Aorta (tissue), 5 donors: ENCODE measurements around the gene LRP11. TPM values are rescaled to one million over a fixed set of nuclear protein-coding genes. Genes with fewer than 3 reads are reported as not detected.
A peak's percentile ranks its signal among the peaks of the same experiment; 100 is the strongest.
"Not testable (repeated sequence)": the region's sequence is repeated elsewhere in the genome, so short reads cannot be mapped to it uniquely, and the experiment has no call there.

Source experiments
- ATAC-seq: fragments of 200-7000 bp; cut with Tn5 transposase; one replicate; pipeline ENCODE4 v1.9.1; 2022; ENCODE audit warnings: moderate library complexity; ENCODE audit not compliant: low FRiP score
- DNase-seq, 2 donors: peaks; one replicate each; pipeline ENCODE4 v3.0.0-alpha.2; 2020
- H3K27ac ChIP-seq, 2 donors: one replicate each; pipeline ENCODE4 v1.5.1; 2013; ENCODE audit warnings: low read length in 2 of 2, mild to moderate bottlenecking in 2 of 2, moderate library complexity in 2 of 2, control low read depth in 1 of 2, inconsistent platforms in 1 of 2, low read depth in 1 of 2
- H3K27me3 ChIP-seq, 2 donors: one replicate each; pipeline ENCODE4 v1.6.1; 2013; ENCODE audit warnings: control low read depth in 1 of 2, low read length in 1 of 2, mild to moderate bottlenecking in 1 of 2, moderate library complexity in 1 of 2; ENCODE audit not compliant: insufficient read depth in 2 of 2, control insufficient read depth in 1 of 2
- H3K36me3 ChIP-seq, 2 donors: one replicate each; pipeline ENCODE4 v1.6.1; 2013; ENCODE audit warnings: control low read depth in 1 of 2, low read length in 1 of 2, mild to moderate bottlenecking in 1 of 2; ENCODE audit not compliant: insufficient read depth in 2 of 2, control insufficient read depth in 1 of 2
- H3K4me1 ChIP-seq, 2 donors: one replicate each; pipeline ENCODE4 v1.6.1; 2013; ENCODE audit warnings: low read length in 2 of 2, control low read depth in 1 of 2, mild to moderate bottlenecking in 1 of 2, moderate library complexity in 1 of 2; ENCODE audit not compliant: insufficient read depth in 2 of 2, control insufficient read depth in 1 of 2
- H3K4me3 ChIP-seq, 2 donors: one replicate each; pipeline ENCODE4 v1.5.1; 2013; ENCODE audit warnings: low read length in 2 of 2, control low read depth in 1 of 2, mild to moderate bottlenecking in 1 of 2
- H3K9me3 ChIP-seq: one replicate; pipeline ENCODE4 v1.6.1; 2013; ENCODE audit warnings: mild to moderate bottlenecking, low read length; ENCODE audit not compliant: control insufficient read depth
- WGBS, 2 donors: extraction: QIAGEN DNeasy Blood & Tissue Kit; methylation state at CpG; one replicate each; pipeline ENCODE4 v1.1.7; 2013; 5-methylcytosine and 5-hydroxymethylcytosine counted together
- intact Hi-C, 2 donors: fragments of 100-400 bp; cut with DNase I; formaldehyde crosslinking; loops; one replicate each; pipeline versions ENCODE4 v1.14.2 to v1.15.0; 2022
- polyA plus RNA-seq, 2 donors: library from polyadenylated mRNA; stranded (reverse); fragments of 200-250 nt; gene quantifications; one replicate each; pipeline ENCODE4 v1.2.3, GENCODE V29; 2013
- total RNA-seq, 2 donors: library from RNA; stranded (reverse); fragmentation: NEBNext Ultra II Directional; extraction: Animal tissue kit (Norgen Biotek cat#: 25700); gene quantifications; one replicate each; pipeline ENCODE4 v1.2.1, GENCODE V29; 2021
- donor health status: healthy with polysubstance abuse.
- donor health status: Bipolar disorder and iron deficiency.
- donor health status: DM: no; HTN: no; CAD: no.
- donor health status: DM: no; HTN: no; CAD: no.
- donor health status: DM: yes; HTN: yes; CAD: no.

LRP11 gene
- total and polyA plus RNA-seq, 4 donors, result 0.63 to 35.3 (median 18.8) TPM

GRCh38 chr6:149867876-149868640 lies 3.9 kb upstream of the LRP11 start:
- intact Hi-C loops, result loop anchor here (5.0 to 10.0 kb wide), 2 partner anchors 36 to 123 kb away; partner anchors contain the start of genes NUP43 (in 1 of the 2) and PCMT1 (in 1 of the 2)
- DNase-seq (no peak), ATAC-seq (no peak)
- no peaks in the 10 kb centered on the region for H3K4me1 ChIP-seq
- H3K4me3 ChIP-seq, result no peak overlapping the region
- no peak overlapping the region for H3K27ac ChIP-seq
- H3K27me3 ChIP-seq, result no peaks in the 10 kb centered on the region
- no peaks in the 10 kb centered on the region for H3K9me3 ChIP-seq
- H3K36me3 ChIP-seq, result no peaks in the 10 kb centered on the region
- WGBS, 2 donors, result 70 to 80% methylated on average over 4 of the region's 4 CpGs

- Histone ChIP-seq H3K4me3 (peak overlapping the region; percentile 19 to 82), H3K27me3 (no peaks in the 10 kb centered on the region), H3K9me3 (no peaks in the 10 kb centered on the region), H3K36me3 (no peaks in the 10 kb centered on the region), H3K4me1 (no peaks in the 10 kb centered on the region), H3K27ac (peak overlapping the region in 1 of 2 donors; percentile 74)
- 12 to 13% methylated on average over 23 of the region's 23 CpGs for WGBS, 2 donors
- ATAC-seq, result peak; percentile 79
- DNase-seq, result no peak
- intact Hi-C loops, result loop anchor here (5.0 to 10.0 kb wide), 2 partner anchors 33 to 120 kb away; partner anchors contain the start of genes NUP43 (in 1 of the 2) and PCMT1 (in 1 of the 2)
Measured at GRCh38 chr6:149864578-149865535, 698 bp upstream of the LRP11 start.

- intact Hi-C loops, result loop anchor here in 1 of 2 donors (2.0 to 10.0 kb wide), 2 partner anchors 26 to 118 kb away; partner anchors contain the start of genes NUP43 and PCMT1
- H3K9me3 ChIP-seq, result no peaks in the 10 kb centered on the region
- no peaks in the 10 kb centered on the region for H3K4me1 ChIP-seq
- DNase-seq (peak; percentile 85 to 90), ATAC-seq (peak; percentile 79)
- WGBS, 2 donors, result 1% methylated on average over 55 to 69 of the region's 69 CpGs
- peak overlapping the region; percentile 49 to 70 for H3K27ac ChIP-seq
- no peaks in the 10 kb centered on the region for H3K27me3 ChIP-seq
- H3K4me3 ChIP-seq, result peak overlapping the region; percentile 74 to 82
- H3K36me3 ChIP-seq, result no peaks in the 10 kb centered on the region
Measured at GRCh38 chr6:149862922-149863697, 1.0 kb downstream of the LRP11 start.

GRCh38 chr6:149862424-149862738 lies 1.8 kb downstream of the LRP11 start:
- not testable (repeated sequence) for H3K4me1 ChIP-seq, H3K9me3 ChIP-seq, H3K27me3 ChIP-seq, H3K4me3 ChIP-seq, ATAC-seq, H3K27ac ChIP-seq, H3K36me3 ChIP-seq, DNase-seq
- intact Hi-C loops, result loop anchor here in 1 of 2 donors (2.0 to 10.0 kb wide), 2 partner anchors 26 to 118 kb away; partner anchors contain the start of genes NUP43 and PCMT1
- 95 to 97% methylated on average over 8 to 9 of the region's 12 CpGs for WGBS, 2 donors

- Histone ChIP-seq H3K9me3 (no peaks in the 10 kb centered on the region), H3K4me3 (no peak overlapping the region)
Measured at GRCh38 chr6:149861603-149862423, 2.3 kb downstream of the LRP11 start.

GRCh38 chr6:149860834-149861602 lies 3.1 kb downstream of the LRP11 start:
- ATAC-seq, result no peak
- H3K9me3 ChIP-seq, result no peaks in the 10 kb centered on the region
- H3K27me3 ChIP-seq, result no peaks in the 10 kb centered on the region
- no peak overlapping the region for H3K27ac ChIP-seq
- 97% methylated on average over 14 of the region's 14 CpGs for WGBS, 2 donors
- no peaks in the 10 kb centered on the region for H3K36me3 ChIP-seq
- no peak overlapping the region for H3K4me3 ChIP-seq
- intact Hi-C loops, result loop anchor here in 1 of 2 donors (10.0 kb wide), 1 partner anchor 116 kb away; the partner anchor contains the start of genes NUP43 and PCMT1
- no peaks in the 10 kb centered on the region for H3K4me1 ChIP-seq
- DNase-seq, result no peak

More at GRCh38 chr6:149861603-149862423, 2.3 kb downstream of the LRP11 start:
- DNase-seq, result no peak
- no peaks in the 10 kb centered on the region for H3K36me3 ChIP-seq
- no peaks in the 10 kb centered on the region for H3K27me3 ChIP-seq
- WGBS, 2 donors, result 91 to 93% methylated on average over 14 of the region's 14 CpGs
- intact Hi-C loops, result loop anchor here in 1 of 2 donors (2.0 to 10.0 kb wide), 2 partner anchors 25 to 117 kb away; partner anchors contain the start of genes NUP43 and PCMT1
- H3K27ac ChIP-seq, result no peak overlapping the region
- H3K4me1 ChIP-seq, result no peaks in the 10 kb centered on the region
- no peak for ATAC-seq

GRCh38 chr6:149860513-149860833 lies 3.7 kb downstream of the LRP11 start:
- intact Hi-C loops, result loop anchor here in 1 of 2 donors (10.0 kb wide), 1 partner anchor 116 kb away; the partner anchor contains the start of genes NUP43 and PCMT1

More at GRCh38 chr6:149860513-149860833, 3.7 kb downstream of the LRP11 start:
- H3K36me3 ChIP-seq, result no peaks in the 10 kb centered on the region
- DNase-seq, result no peak
- no peak overlapping the region for H3K4me3 ChIP-seq
- ATAC-seq, result no peak
- no peaks in the 10 kb centered on the region for H3K4me1 ChIP-seq
- no peak overlapping the region for H3K27ac ChIP-seq
- no peaks in the 10 kb centered on the region for H3K27me3 ChIP-seq
- WGBS, 2 donors, result 95 to 99% methylated on average over 5 of the region's 5 CpGs
- H3K9me3 ChIP-seq, result no peaks in the 10 kb centered on the region
